Astrocyte (in vitro differentiated cells and primary cell): Measurements from ENCODE around the gene NR3C1.

ENCODE experiments used
- CTCF ChIP-seq: IDR thresholded peaks from 2 replicates; pipeline ENCODE4 v1.5.1; 2011; ENCODE audit warnings: low read depth, mild to moderate bottlenecking, inconsistent platforms, low read length, moderate library complexity; ENCODE audit not compliant: insufficient read depth
- EZH2 ChIP-seq: IDR thresholded peaks from 2 replicates; pipeline ENCODE4 v1.6.1; 2012; ENCODE audit warnings: mild to moderate bottlenecking, low read length, inconsistent platforms; ENCODE audit not compliant: insufficient read depth

- TF ChIP-seq CTCF (no peak), EZH2 (no peak)
These were observed 135.1 kb downstream of the NR3C1 start for GRCh38 chr5:143268388-143268787.
